GM12878 (cell line): ENCODE measurements around the gene KPNA5. TPM values are rescaled to one million over a fixed set of nuclear protein-coding genes. Genes with fewer than 3 reads are reported as not detected.

ENCODE experiments used
- ATAC-seq: fragments of 200-7000 bp; cut with Tn5 transposase; 3 replicates; pipeline ENCODE4 v1.9.1; 2020; ENCODE audit warnings: mild to moderate bottlenecking, moderate library complexity
- BruUV-seq: library from RNA; stranded (reverse); fragments of 400-500 nt; replicated peaks from 2 replicates; lab custom pipeline; 2021; lab: Mats Ljungman, UMichigan
- CTCF ChIA-PET: fragments of 300-600 bp; sonication (Branson Sonifier 250); formaldehyde crosslinking; extraction: SDS; loops from one replicate; lab custom pipeline; 2021; ENCODE audit warnings: inconsistent platforms; lab: Yijun Ruan, JAX
- POLR2A ChIA-PET: fragments of 350-600 bp; formaldehyde crosslinking; extraction: SDS; loops from one replicate; lab custom pipeline; 2021; ENCODE audit warnings: inconsistent platforms; lab: Charles Lee
- RAD21 ChIA-PET: fragments of 300-600 bp; sonication (Branson Sonifier 250); formaldehyde crosslinking; loops from one replicate; lab custom pipeline; 2023; ENCODE audit warnings: antibody characterized with exemption; ENCODE audit not compliant: unreplicated experiment; lab: Charles Lee
- SMC1A ChIA-PET: fragments of 300-600 bp; sonication (Branson Sonifier 250); formaldehyde crosslinking; loops from one replicate; lab custom pipeline; 2023; ENCODE audit not compliant: unreplicated experiment, uncharacterized antibody; lab: Charles Lee
- DNase-seq: peaks from one replicate; pipeline ENCODE4 v3.0.0-alpha.2; 2011; ENCODE audit warnings: low read depth, low spot score
- FAIRE-seq: peaks from 3 replicates; lab custom pipeline; 2011; peaks lifted over from hg19 to GRCh38; lab: Jason Lieb, UNC
- H2AFZ ChIP-seq: 2 replicates; pipeline ENCODE4 v1.6.0; 2011; ENCODE audit warnings: low read depth, low read length, control low read depth; ENCODE audit not compliant: control insufficient read depth
- H3K27ac ChIP-seq: 2 replicates; pipeline ENCODE4 v1.5.1; 2011; ENCODE audit warnings: control low read depth; ENCODE audit not compliant: control insufficient read depth, insufficient read depth
- H3K27me3 ChIP-seq, 2 experiments: replicated peaks in 1 of 2; 2 replicates each; pipeline versions ENCODE4 v1.6.0 to v1.6.1; 2011; ENCODE audit warnings: low read length in 1 of 2; ENCODE audit not compliant: control insufficient read depth in 2 of 2, insufficient read depth in 2 of 2
- H3K36me3 ChIP-seq, 2 experiments: 2 replicates each; pipeline ENCODE4 v1.5.1; 2011; ENCODE audit warnings: low read length in 1 of 2; ENCODE audit not compliant: control insufficient read depth in 2 of 2, insufficient read depth in 2 of 2
- H3K4me1 ChIP-seq: 2 replicates; pipeline ENCODE4 v1.6.1; 2011; ENCODE audit warnings: mild to moderate bottlenecking, low read length, moderate library complexity, mixed read lengths; ENCODE audit not compliant: control insufficient read depth, insufficient read depth
- H3K4me2 ChIP-seq: 2 replicates; pipeline ENCODE4 v1.6.0; 2011; ENCODE audit warnings: control low read depth; ENCODE audit not compliant: control insufficient read depth, insufficient read depth
- H3K4me3 ChIP-seq: fragments of 200-600 bp; sonication (generic); 2 replicates; pipeline ENCODE4 v1.5.1; 2016
- H3K79me2 ChIP-seq: 2 replicates; pipeline ENCODE4 v1.6.0; 2011; ENCODE audit warnings: low read length; ENCODE audit not compliant: control insufficient read depth, insufficient read depth
- H3K9ac ChIP-seq: 2 replicates; pipeline ENCODE4 v1.8.0; 2011; ENCODE audit warnings: low read length, control low read depth, mixed read lengths; ENCODE audit not compliant: control insufficient read depth, insufficient read depth
- H3K9me3 ChIP-seq: replicated peaks from 3 replicates; pipeline ENCODE4 v1.5.1; 2011; ENCODE audit warnings: mild to moderate bottlenecking, low read length; ENCODE audit not compliant: control insufficient read depth, insufficient read depth
- H4K20me1 ChIP-seq: 2 replicates; pipeline ENCODE4 v1.6.0; 2011; ENCODE audit not compliant: control insufficient read depth, insufficient read depth
- BMI1 ChIP-seq: fragments of 450-650 bp; IDR thresholded peaks from 2 replicates; pipeline ENCODE4 v1.6.1; 2016; ENCODE audit warnings: mild to moderate bottlenecking, moderate library complexity, borderline replicate concordance
- CHD2 ChIP-seq: IDR thresholded peaks from 2 replicates; pipeline ENCODE4 v1.6.1; 2011; ENCODE audit warnings: low read depth, low read length, improper control_type of control experiment, borderline replicate concordance
- EZH2 ChIP-seq: IDR thresholded peaks from 2 replicates; pipeline ENCODE4 v1.6.1; 2012; ENCODE audit warnings: low read depth, mild to moderate bottlenecking, control low read depth, inconsistent platforms, low read length, borderline replicate concordance; ENCODE audit not compliant: control insufficient read depth
- JUND ChIP-seq: IDR thresholded peaks from 2 replicates; pipeline ENCODE4 v1.6.1; 2012; ENCODE audit warnings: low read depth, mild to moderate bottlenecking, low read length, improper control_type of control experiment, moderate library complexity
- SMARCA5 ChIP-seq: fragments of 450-650 bp; IDR thresholded peaks from 2 replicates; pipeline ENCODE4 v1.6.1; 2017; ENCODE audit warnings: mild to moderate bottlenecking
- STAT3 ChIP-seq: IDR thresholded peaks from 2 replicates; pipeline ENCODE4 v1.6.1; 2011; ENCODE audit warnings: low read depth, low read length, improper control_type of control experiment
- TARDBP ChIP-seq: IDR thresholded peaks from 2 replicates; pipeline ENCODE4 v1.6.1; 2016; ENCODE audit warnings: borderline replicate concordance
- ZNF24 ChIP-seq: fragments of 450-650 bp; IDR thresholded peaks from 2 replicates; pipeline ENCODE4 v1.6.1; 2017; ENCODE audit warnings: antibody characterized with exemption, mild to moderate bottlenecking
- WGBS: methylation state at CpG from one replicate; pipeline ENCODE4 v1.1.6; 2016; ENCODE audit warnings: low lambda C conversion rate; ENCODE audit not compliant: insufficient replicate concordance, insufficient coverage; ENCODE audit errors: missing lambda C conversion rate; 5-methylcytosine and 5-hydroxymethylcytosine counted together
- in situ Hi-C: fragments of 300-500 bp; cut with MboI; formaldehyde crosslinking; loops from 9 replicates; pipeline ENCODE4 v1.14.3; 2018; ENCODE audit warnings: mixed read lengths
- intact Hi-C: fragments of 100-400 bp; cut with micrococcal nuclease; formaldehyde crosslinking; loops from one replicate; pipeline ENCODE4 v1.14.2; 2022; ENCODE audit not compliant: unreplicated experiment
- polyA plus RNA-seq, 11 experiments: library from polyadenylated mRNA; depleted of rRNA in 4 of 11; unstranded in 6 of 11; stranded (reverse) in 5 of 11; fragments of >200 nt; fragmentation: Nextera tagmentation in 4 of 11; fragmentation: Illumina TruSeq in 1 of 11; extraction: Ambion mirVana in 4 of 11; extraction: Trizol in 1 of 11; gene quantifications; 1 replicate in 1 of 11; 2 replicates in 10 of 11; pipeline versions ENCODE4 v1.2.1 to v1.2.3, GENCODE V29; 2011 to 2016; ENCODE audit warnings: inconsistent platforms in 2 of 11, missing spikeins in 2 of 11, low read depth in 1 of 11
- total RNA-seq, 4 experiments: library from RNA; depleted of rRNA in 3 of 4; stranded (reverse); fragments of >200 nt in 3 of 4; fragmentation: Illumina TruSeq in 1 of 4; extraction: Trizol in 1 of 4; gene quantifications; 2 replicates each; pipeline versions ENCODE4 v1.2.1 to v1.2.3, GENCODE V29; 2013 to 2021
- TF ChIP-seq, protein P1 (sequence below): fragments of 450-650 bp; IDR thresholded peaks from 2 replicates; pipeline ENCODE4 v1.6.1; 2014; ENCODE audit warnings: mild to moderate bottlenecking
- TF ChIP-seq, protein P2 (sequence below): fragments of 450-650 bp; IDR thresholded peaks from 2 replicates; pipeline ENCODE4 v1.6.1; 2017; ENCODE audit warnings: mild to moderate bottlenecking, low read depth, inconsistent platforms; ENCODE audit not compliant: poor library complexity, severe bottlenecking

The KPNA5 gene
- total and polyA plus RNA-seq, 10 of the 15 experiments (the other 5 are each of a cell fraction or from before 2014, with no cell fraction given), result 1.9 to 7.6 (median 4.5) TPM

DNA sequence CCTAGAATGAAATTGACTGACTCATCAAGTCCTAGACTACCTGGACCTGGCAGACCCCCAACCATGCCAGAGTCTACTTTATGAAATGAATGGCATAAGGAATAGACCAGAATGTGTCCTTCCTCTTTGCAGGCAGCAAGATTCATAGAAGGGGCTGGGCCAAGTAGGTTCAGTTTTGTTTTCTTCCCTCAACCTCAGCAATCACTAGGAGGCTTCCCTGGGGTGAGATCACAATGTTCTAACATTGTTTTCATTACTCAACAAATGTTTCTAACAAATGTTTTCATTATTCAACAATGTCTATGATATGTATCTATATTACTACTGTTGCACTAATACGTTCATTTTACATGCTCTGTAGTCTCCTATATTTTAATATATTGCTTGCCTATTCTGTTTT is 92.9 kb downstream of the KPNA5 start:
- no peaks in the 10 kb centered on the region for H3K9me3 ChIP-seq
- no peak for FAIRE-seq
- ChIA-PET POLR2A (no interaction called here), RAD21 (no interaction called here), SMC1A (no interaction called here), CTCF (no interaction called here)
- H3K79me2 ChIP-seq, result no peaks in the 10 kb centered on the region
- H3K4me3 ChIP-seq, result no peak overlapping the region
- ATAC-seq, result no peak
- no peak overlapping the region for H3K4me2 ChIP-seq
- H3K27me3 ChIP-seq, result no peaks in the 10 kb centered on the region
- WGBS, result 0% methylated on average over 1 of the region's 1 CpG
- H2AFZ ChIP-seq, result no peak overlapping the region
- H3K36me3 ChIP-seq, result no peaks in the 10 kb centered on the region
- TF ChIP-seq BMI1, result no peak
- no peak for TF ChIP-seq EZH2
- no peak for TF ChIP-seq ZNF24
- no peak for TF ChIP-seq JUND
- TF ChIP-seq STAT3, result no peak
- TF ChIP-seq CHD2, result no peak
- TF ChIP-seq TARDBP, result no peak
- TF ChIP-seq, protein P1, sequence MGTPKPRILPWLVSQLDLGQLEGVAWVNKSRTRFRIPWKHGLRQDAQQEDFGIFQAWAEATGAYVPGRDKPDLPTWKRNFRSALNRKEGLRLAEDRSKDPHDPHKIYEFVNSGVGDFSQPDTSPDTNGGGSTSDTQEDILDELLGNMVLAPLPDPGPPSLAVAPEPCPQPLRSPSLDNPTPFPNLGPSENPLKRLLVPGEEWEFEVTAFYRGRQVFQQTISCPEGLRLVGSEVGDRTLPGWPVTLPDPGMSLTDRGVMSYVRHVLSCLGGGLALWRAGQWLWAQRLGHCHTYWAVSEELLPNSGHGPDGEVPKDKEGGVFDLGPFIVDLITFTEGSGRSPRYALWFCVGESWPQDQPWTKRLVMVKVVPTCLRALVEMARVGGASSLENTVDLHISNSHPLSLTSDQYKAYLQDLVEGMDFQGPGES, result no peak
- TF ChIP-seq, protein P2, sequence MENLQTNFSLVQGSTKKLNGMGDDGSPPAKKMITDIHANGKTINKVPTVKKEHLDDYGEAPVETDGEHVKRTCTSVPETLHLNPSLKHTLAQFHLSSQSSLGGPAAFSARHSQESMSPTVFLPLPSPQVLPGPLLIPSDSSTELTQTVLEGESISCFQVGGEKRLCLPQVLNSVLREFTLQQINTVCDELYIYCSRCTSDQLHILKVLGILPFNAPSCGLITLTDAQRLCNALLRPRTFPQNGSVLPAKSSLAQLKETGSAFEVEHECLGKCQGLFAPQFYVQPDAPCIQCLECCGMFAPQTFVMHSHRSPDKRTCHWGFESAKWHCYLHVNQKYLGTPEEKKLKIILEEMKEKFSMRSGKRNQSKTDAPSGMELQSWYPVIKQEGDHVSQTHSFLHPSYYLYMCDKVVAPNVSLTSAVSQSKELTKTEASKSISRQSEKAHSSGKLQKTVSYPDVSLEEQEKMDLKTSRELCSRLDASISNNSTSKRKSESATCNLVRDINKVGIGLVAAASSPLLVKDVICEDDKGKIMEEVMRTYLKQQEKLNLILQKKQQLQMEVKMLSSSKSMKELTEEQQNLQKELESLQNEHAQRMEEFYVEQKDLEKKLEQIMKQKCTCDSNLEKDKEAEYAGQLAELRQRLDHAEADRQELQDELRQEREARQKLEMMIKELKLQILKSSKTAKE, result no peak
- no peak for TF ChIP-seq SMARCA5
- no peaks in the 10 kb centered on the region for H3K4me1 ChIP-seq
- no peak overlapping the region for H3K9ac ChIP-seq
- H3K27ac ChIP-seq, result no peak overlapping the region
- BruUV-seq, result no TSS peak
- no peaks in the 10 kb centered on the region for H4K20me1 ChIP-seq
- in situ Hi-C loops, result no loop called here
- DNase-seq, result no peak
- intact Hi-C loops, result no loop called here
